PC-3 (cell line): Measurements from ENCODE around the gene TYK2. TPM values are rescaled to one million over a fixed set of nuclear protein-coding genes. Genes with fewer than 3 reads are reported as not detected.
A peak's percentile ranks its signal among the peaks of the same experiment; 100 is the strongest.
"Not testable (repeated sequence)": the region's sequence is repeated elsewhere in the genome, so short reads cannot be mapped to it uniquely, and the experiment has no call there.

ENCODE experiments used
- ATAC-seq: fragments of 200-7000 bp; cut with Tn5 transposase; 2 replicates; pipeline ENCODE4 v1.9.1; 2020; ENCODE audit warnings: mild to moderate bottlenecking, moderate library complexity
- BruUV-seq: library from RNA; stranded (reverse); fragments of 400-500 nt; replicated peaks from 2 replicates; lab custom pipeline; 2021; lab: Mats Ljungman, UMichigan
- CTCF ChIA-PET: fragments of 300-600 bp; sonication (Branson Sonifier 250); formaldehyde crosslinking; loops from one replicate; lab custom pipeline; 2022; ENCODE audit warnings: antibody characterized with exemption; lab: Charles Lee
- POLR2A ChIA-PET: fragments of 300-600 bp; sonication (Branson Sonifier 250); formaldehyde crosslinking; loops from one replicate; lab custom pipeline; 2022; ENCODE audit warnings: antibody characterized with exemption; ENCODE audit not compliant: unreplicated experiment; lab: Charles Lee
- DNase-seq: peaks from one replicate; pipeline ENCODE4 v3.0.0-alpha.2; 2015
- H2AFZ ChIP-seq: fragments of 300-600 bp; sonication (generic); 2 replicates; pipeline ENCODE4 v1.6.0; 2016; ENCODE audit warnings: antibody characterized with exemption, low read length
- H3F3A ChIP-seq: fragments of 300-600 bp; sonication (generic); one replicate; pipeline ENCODE4 v1.6.0; 2017; ENCODE audit warnings: antibody characterized with exemption, low read length, control low read depth, mild to moderate bottlenecking; ENCODE audit not compliant: unreplicated experiment
- H3K27ac ChIP-seq: fragments of 300-600 bp; sonication (generic); 2 replicates; pipeline ENCODE4 v1.5.1; 2016; ENCODE audit warnings: mild to moderate bottlenecking, low read length
- H3K27me3 ChIP-seq: fragments of 300-600 bp; sonication (generic); 2 replicates; pipeline ENCODE4 v1.6.1; 2016; ENCODE audit warnings: low read length, mixed read lengths
- H3K36me3 ChIP-seq: fragments of 300-600 bp; sonication (generic); 2 replicates; pipeline ENCODE4 v1.6.1; 2016; ENCODE audit warnings: low read depth, mixed run types, low read length, mixed read lengths
- H3K4me1 ChIP-seq: fragments of 300-600 bp; sonication (generic); 2 replicates; pipeline ENCODE4 v1.5.1; 2016; ENCODE audit warnings: low read length; ENCODE audit not compliant: insufficient read depth
- H3K4me2 ChIP-seq: fragments of 300-600 bp; sonication (generic); 2 replicates; pipeline ENCODE4 v1.6.0; 2016; ENCODE audit warnings: low read length
- H3K4me3 ChIP-seq: fragments of 300-600 bp; sonication (generic); 2 replicates; pipeline ENCODE4 v1.5.1; 2016; ENCODE audit warnings: mild to moderate bottlenecking, low read length, mixed read lengths
- H3K79me2 ChIP-seq: fragments of 300-600 bp; sonication (generic); 2 replicates; pipeline ENCODE4 v1.6.1; 2017; ENCODE audit warnings: low read length, mixed read lengths
- H3K9ac ChIP-seq: fragments of 300-600 bp; sonication (generic); 2 replicates; pipeline ENCODE4 v1.6.0; 2016; ENCODE audit warnings: mild to moderate bottlenecking, low read length
- H3K9me2 ChIP-seq: fragments of 300-600 bp; sonication (generic); replicated peaks from 2 replicates; pipeline ENCODE4 v1.6.1; 2016; ENCODE audit warnings: mixed run types, low read length, mixed read lengths
- H3K9me3 ChIP-seq: fragments of 300-600 bp; sonication (generic); 2 replicates; pipeline ENCODE4 v1.6.1; 2016; ENCODE audit warnings: low read length, mixed read lengths
- H4K20me1 ChIP-seq: fragments of 300-600 bp; sonication (generic); 2 replicates; pipeline ENCODE4 v1.6.1; 2016; ENCODE audit warnings: low read length, mixed read lengths
- CTCF ChIP-seq: fragments of 300-600 bp; sonication (generic); conservative IDR thresholded peaks from 2 replicates; pipeline ENCODE4 v1.5.1; 2017; ENCODE audit warnings: antibody characterized with exemption, low read depth, mild to moderate bottlenecking, low read length
- EZH2 ChIP-seq: fragments of 300-600 bp; sonication (generic); IDR thresholded peaks from one replicate; pipeline ENCODE4 v1.6.1; 2017; ENCODE audit warnings: antibody characterized with exemption, mild to moderate bottlenecking, low read length; ENCODE audit not compliant: unreplicated experiment
- EZH2phosphoT487 ChIP-seq: fragments of 300-600 bp; sonication (generic); IDR thresholded peaks from 2 replicates; pipeline ENCODE4 v1.6.1; 2018; ENCODE audit warnings: mild to moderate bottlenecking, antibody characterized with exemption, low read length, borderline replicate concordance
- intact Hi-C: fragments of 100-400 bp; cut with micrococcal nuclease; formaldehyde crosslinking; loops from 2 replicates; pipeline ENCODE4 v1.9.0; 2023
- total RNA-seq: library from RNA; depleted of rRNA; stranded (reverse); fragments of >200 nt; gene quantifications from 2 replicates; pipeline ENCODE4 v1.2.3, GENCODE V29; 2014

Gene TYK2
- total RNA-seq, 1 experiment from 2014 or later, result 177 TPM

- Histone ChIP-seq H2AFZ (peak overlapping the region; percentile 97), H3K27ac (peak overlapping the region; percentile 9), H3F3A (peaks cover 3% of the 10 kb centered on the region), H3K27me3 (no peaks in the 10 kb centered on the region), H4K20me1 (peaks cover 33% of the 10 kb centered on the region), H3K9me3 (no peaks in the 10 kb centered on the region), H3K79me2 (peaks cover 59% of the 10 kb centered on the region), H3K4me2 (peak overlapping the region; percentile 98), H3K9me2 (no peaks in the 10 kb centered on the region), H3K36me3 (peaks cover 23% of the 10 kb centered on the region), H3K9ac (peak overlapping the region; percentile 96), H3K4me3 (peak overlapping the region; percentile 98), H3K4me1 (peaks cover 21% of the 10 kb centered on the region)
- ATAC-seq (no peak), DNase-seq (peak; percentile 58)
- TF ChIP-seq CTCF, result no peak
- no peak for TF ChIP-seq EZH2
- TF ChIP-seq EZH2phosphoT487, result no peak
- POLR2A ChIA-PET, result no interaction called here
- CTCF ChIA-PET, result no interaction called here
- intact Hi-C loops, result loop anchor here (2.0 kb wide), 1 partner anchor 170 kb away; no protein-coding TSS in a partner anchor
- TSS peak; percentile 64 for BruUV-seq
These were observed 22.2 kb upstream of the TYK2 start for GRCh38 chr19:10402441-10403038.

DNA sequence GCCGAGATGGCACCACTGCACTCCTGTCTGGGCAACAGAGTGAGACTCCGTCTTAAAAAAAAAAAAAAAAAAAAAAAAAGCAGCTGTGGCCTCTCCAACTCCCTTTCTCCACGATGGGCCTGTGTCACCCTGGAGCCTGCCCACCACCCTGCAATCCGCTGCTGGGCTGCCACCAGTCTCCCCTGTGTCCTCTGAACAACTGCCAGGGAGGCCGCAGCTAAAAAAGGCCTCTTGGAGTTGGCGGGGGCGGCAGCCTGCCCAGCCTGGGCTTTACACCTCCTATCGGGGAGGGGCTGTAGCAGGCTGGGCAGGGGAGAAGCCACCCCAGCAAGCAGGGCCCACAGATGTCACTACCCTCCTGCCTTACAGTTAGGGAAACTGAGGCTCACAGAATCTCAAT is 19.5 kb upstream of the TYK2 start:
- H3K4me2 ChIP-seq, result no peak overlapping the region
- CTCF ChIA-PET, result no interaction called here
- no peak overlapping the region for H3K4me3 ChIP-seq
- no peak overlapping the region for H2AFZ ChIP-seq
- H3K27me3 ChIP-seq, result no peaks in the 10 kb centered on the region
- H3K9me3 ChIP-seq, result no peaks in the 10 kb centered on the region
- H3K4me1 ChIP-seq, result peaks cover 19% of the 10 kb centered on the region
- no peaks in the 10 kb centered on the region for H3K9me2 ChIP-seq
- no peak for DNase-seq
- peaks cover 41% of the 10 kb centered on the region for H4K20me1 ChIP-seq
- POLR2A ChIA-PET, result no interaction called here
- no peak for TF ChIP-seq EZH2
- no peak for TF ChIP-seq EZH2phosphoT487
- TF ChIP-seq CTCF, result no peak
- intact Hi-C loops, result no loop called here
- no peaks in the 10 kb centered on the region for H3F3A ChIP-seq
- ATAC-seq, result no peak
- H3K9ac ChIP-seq, result no peak overlapping the region
- H3K79me2 ChIP-seq, result peaks cover 72% of the 10 kb centered on the region
- no TSS peak for BruUV-seq
- H3K27ac ChIP-seq, result no peak overlapping the region
- peaks cover 32% of the 10 kb centered on the region for H3K36me3 ChIP-seq

- POLR2A ChIA-PET, H3K4me3 ChIP-seq, H3K9me2 ChIP-seq, H3F3A ChIP-seq, H3K27me3 ChIP-seq, H2AFZ ChIP-seq, H3K4me2 ChIP-seq, CTCF ChIA-PET, DNase-seq, ATAC-seq, H3K27ac ChIP-seq, intact Hi-C loops, H3K9ac ChIP-seq, BruUV-seq, H3K9me3 ChIP-seq: not testable (repeated sequence)
- H3K36me3 ChIP-seq, result peaks cover 34% of the 10 kb centered on the region
- peaks cover 72% of the 10 kb centered on the region for H3K79me2 ChIP-seq
- H4K20me1 ChIP-seq, result peaks cover 41% of the 10 kb centered on the region
- H3K4me1 ChIP-seq, result peaks cover 18% of the 10 kb centered on the region
These were observed 19.0 kb upstream of the TYK2 start for GRCh38 chr19:10399340-10399739.
